ENCODE results near the gene TRABD2B.

GRCh38 chr1:47821760-47822159, 175.4 kb downstream of the TRABD2B start:
- TF ChIP-seq, protein P1, sequence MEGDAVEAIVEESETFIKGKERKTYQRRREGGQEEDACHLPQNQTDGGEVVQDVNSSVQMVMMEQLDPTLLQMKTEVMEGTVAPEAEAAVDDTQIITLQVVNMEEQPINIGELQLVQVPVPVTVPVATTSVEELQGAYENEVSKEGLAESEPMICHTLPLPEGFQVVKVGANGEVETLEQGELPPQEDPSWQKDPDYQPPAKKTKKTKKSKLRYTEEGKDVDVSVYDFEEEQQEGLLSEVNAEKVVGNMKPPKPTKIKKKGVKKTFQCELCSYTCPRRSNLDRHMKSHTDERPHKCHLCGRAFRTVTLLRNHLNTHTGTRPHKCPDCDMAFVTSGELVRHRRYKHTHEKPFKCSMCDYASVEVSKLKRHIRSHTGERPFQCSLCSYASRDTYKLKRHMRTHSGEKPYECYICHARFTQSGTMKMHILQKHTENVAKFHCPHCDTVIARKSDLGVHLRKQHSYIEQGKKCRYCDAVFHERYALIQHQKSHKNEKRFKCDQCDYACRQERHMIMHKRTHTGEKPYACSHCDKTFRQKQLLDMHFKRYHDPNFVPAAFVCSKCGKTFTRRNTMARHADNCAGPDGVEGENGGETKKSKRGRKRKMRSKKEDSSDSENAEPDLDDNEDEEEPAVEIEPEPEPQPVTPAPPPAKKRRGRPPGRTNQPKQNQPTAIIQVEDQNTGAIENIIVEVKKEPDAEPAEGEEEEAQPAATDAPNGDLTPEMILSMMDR (IDR thresholded peaks at IDR 0.05; ENCODE audit: poor library complexity): no peak
- no peak for TF ChIP-seq EZH2 (IDR thresholded peaks at IDR 0.05; ENCODE audit: borderline replicate concordance)

All from hepatocyte (in vitro differentiated cells).